ENCODE data around the gene NCOA6. TPM values are rescaled to one million over a fixed set of nuclear protein-coding genes. Genes with fewer than 3 reads are reported as not detected.

The NCOA6 gene
- polyA plus RNA-seq, 1 of the 3 experiments (the other 2 are of a cell fraction) = 14.5 TPM

DNA sequence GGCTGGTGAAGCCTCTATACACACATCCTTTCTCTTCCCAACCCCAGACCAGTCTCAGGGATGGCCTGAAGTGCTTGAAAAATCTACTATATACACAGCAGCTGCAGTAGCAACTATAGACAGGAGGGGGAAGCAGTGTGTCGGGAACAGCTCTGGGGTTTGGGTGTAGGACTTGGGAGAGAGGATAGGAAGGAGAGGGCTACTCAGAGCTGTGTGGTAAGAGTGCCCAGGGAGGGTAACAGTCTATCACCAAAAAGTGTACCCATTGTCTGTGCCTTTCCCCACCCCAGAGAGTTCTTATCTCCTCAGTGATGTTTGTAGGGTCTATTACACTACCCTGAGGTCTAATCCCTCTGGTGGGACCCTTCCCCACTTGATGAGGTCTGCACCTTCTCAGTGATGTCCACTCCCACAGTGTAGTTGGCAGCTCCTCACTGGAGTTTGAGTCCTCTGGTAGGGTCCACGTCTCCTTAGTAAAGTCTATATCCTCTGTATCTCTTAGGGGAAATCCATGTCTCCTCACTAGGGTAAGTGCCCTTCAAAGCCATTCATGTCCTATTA lies 48.7 kb upstream of the NCOA6 start:
- WGBS (ENCODE audit: low lambda C conversion rate) = 2% methylated on average over 2 of the region's 2 CpGs
- Histone ChIP-seq H3K4me3 (ENCODE audit: low read depth in 2 of 2, low read length in 1 of 2) (no peak overlapping the region), H3K79me2 (ENCODE audit: insufficient read depth) (peaks cover 11% of the 10 kb centered on the region; the same call in 1 of the 2 replicates), H4K20me1 (ENCODE audit: insufficient read depth) (no peaks in the 10 kb centered on the region), H3K36me3 (replicated peaks in 1 of 2; ENCODE audit: control insufficient read depth in 1 of 2, insufficient read depth in 2 of 2, low read length in 1 of 2) (no peaks in the 10 kb centered on the region), H3K9ac (no peak overlapping the region), H3F3A (replicated peaks; ENCODE audit: insufficient read depth) (peaks cover 7% of the 10 kb centered on the region), H3K27me3 (ENCODE audit: insufficient read depth) (no peaks in the 10 kb centered on the region), H3K9me2 (no peaks in the 10 kb centered on the region), H3K4me2 (no peak overlapping the region), H3K9me3 (no peaks in the 10 kb centered on the region), H3K27ac (ENCODE audit: low read depth in 2 of 2, low read length in 1 of 2) (no peak overlapping the region), H3K4me1 (ENCODE audit: control insufficient read depth in 1 of 2, insufficient read depth in 2 of 2, low read depth in 1 of 2, low read length in 1 of 2) (peaks cover 0 to 25% of the 10 kb centered on the region in 2 experiments; a peak in 2 of 4 replicates), H2AFZ (ENCODE audit: low read depth) (no peak overlapping the region)
- DNase-seq = peak; percentile 77
- POLR2A ChIA-PET = interaction anchor here (0.9 kb wide), 1 partner anchor 81 kb away, joined by 4 read pairs; the partner anchor contains the start of genes GSS and MYH7B
- CTCF ChIA-PET = interaction anchor here (0.5 to 6.1 kb wide), 45 partner anchors 9 to 342 kb away, joined by 3 to 61 read pairs (median 4); partner anchors contain the start of genes EDEM2, GSS, MYH7B and TRPC4AP
- TF ChIP-seq FOXM1 (IDR thresholded peaks at IDR 0.05; ENCODE audit: low read depth) (no peak), POLR2AphosphoS5 (IDR thresholded peaks at IDR 0.05; ENCODE audit: low read depth, low read length) (no peak), NRF1 (IDR thresholded peaks at IDR 0.05; ENCODE audit: low read depth, low read length) (no peak), CHD2 (IDR thresholded peaks at IDR 0.05; ENCODE audit: low read length, partially characterized antibody) (no peak), ELF1 (IDR thresholded peaks at IDR 0.05) (no peak), FOXJ3 (CRISPR knock-in tag; IDR thresholded peaks at IDR 0.05) (no peak), TCF12 (IDR thresholded peaks at IDR 0.05) (no peak), RCOR1 (IDR thresholded peaks at IDR 0.05; ENCODE audit: low read length) (no peak), EZH2phosphoT487 (IDR thresholded peaks at IDR 0.05; ENCODE audit: borderline replicate concordance, low read depth) (no peak), TEAD4 (IDR thresholded peaks at IDR 0.05; ENCODE audit: borderline replicate concordance, insufficient read depth) (no peak), RXRA (IDR thresholded peaks at IDR 0.05; ENCODE audit: borderline replicate concordance, low read depth) (no peak), SMC3 (IDR thresholded peaks at IDR 0.05; ENCODE audit: low read depth, low read length) (peak; percentile 97), NFIC (IDR thresholded peaks at IDR 0.05; ENCODE audit: borderline replicate concordance) (no peak), RAD21 (IDR thresholded peaks at IDR 0.05; ENCODE audit: low read length) (peak; percentile 98)
- TF ChIP-seq, protein P1, sequence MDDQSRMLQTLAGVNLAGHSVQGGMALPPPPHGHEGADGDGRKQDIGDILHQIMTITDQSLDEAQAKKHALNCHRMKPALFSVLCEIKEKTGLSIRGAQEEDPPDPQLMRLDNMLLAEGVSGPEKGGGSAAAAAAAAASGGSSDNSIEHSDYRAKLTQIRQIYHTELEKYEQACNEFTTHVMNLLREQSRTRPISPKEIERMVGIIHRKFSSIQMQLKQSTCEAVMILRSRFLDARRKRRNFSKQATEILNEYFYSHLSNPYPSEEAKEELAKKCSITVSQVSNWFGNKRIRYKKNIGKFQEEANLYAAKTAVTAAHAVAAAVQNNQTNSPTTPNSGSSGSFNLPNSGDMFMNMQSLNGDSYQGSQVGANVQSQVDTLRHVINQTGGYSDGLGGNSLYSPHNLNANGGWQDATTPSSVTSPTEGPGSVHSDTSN (IDR thresholded peaks at IDR 0.05) = no peak
- TF ChIP-seq, protein P2, sequence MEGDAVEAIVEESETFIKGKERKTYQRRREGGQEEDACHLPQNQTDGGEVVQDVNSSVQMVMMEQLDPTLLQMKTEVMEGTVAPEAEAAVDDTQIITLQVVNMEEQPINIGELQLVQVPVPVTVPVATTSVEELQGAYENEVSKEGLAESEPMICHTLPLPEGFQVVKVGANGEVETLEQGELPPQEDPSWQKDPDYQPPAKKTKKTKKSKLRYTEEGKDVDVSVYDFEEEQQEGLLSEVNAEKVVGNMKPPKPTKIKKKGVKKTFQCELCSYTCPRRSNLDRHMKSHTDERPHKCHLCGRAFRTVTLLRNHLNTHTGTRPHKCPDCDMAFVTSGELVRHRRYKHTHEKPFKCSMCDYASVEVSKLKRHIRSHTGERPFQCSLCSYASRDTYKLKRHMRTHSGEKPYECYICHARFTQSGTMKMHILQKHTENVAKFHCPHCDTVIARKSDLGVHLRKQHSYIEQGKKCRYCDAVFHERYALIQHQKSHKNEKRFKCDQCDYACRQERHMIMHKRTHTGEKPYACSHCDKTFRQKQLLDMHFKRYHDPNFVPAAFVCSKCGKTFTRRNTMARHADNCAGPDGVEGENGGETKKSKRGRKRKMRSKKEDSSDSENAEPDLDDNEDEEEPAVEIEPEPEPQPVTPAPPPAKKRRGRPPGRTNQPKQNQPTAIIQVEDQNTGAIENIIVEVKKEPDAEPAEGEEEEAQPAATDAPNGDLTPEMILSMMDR (IDR thresholded peaks at IDR 0.05) = peak; percentile 89
